Neuronal stem cell (in vitro differentiated cells): ENCODE measurements around the gene CNTN5.
A peak's percentile ranks its signal among the peaks of the same experiment; 100 is the strongest.

Experiments
- DNase-seq: peaks from one replicate; pipeline ENCODE4 v3.0.0-alpha.2; 2013; ENCODE audit warnings: low spot score
- H2AFZ ChIP-seq: one replicate; pipeline ENCODE4 v1.6.1; 2013; ENCODE audit warnings: mild to moderate bottlenecking, low read length, inconsistent platforms
- H2AK5ac ChIP-seq: 2 replicates; pipeline ENCODE4 v1.6.1; 2013; ENCODE audit warnings: low read depth, mild to moderate bottlenecking, inconsistent platforms, low read length, moderate library complexity, mixed read lengths
- H2BK120ac ChIP-seq: 2 replicates; pipeline ENCODE4 v1.6.1; 2013; ENCODE audit warnings: low read depth, mild to moderate bottlenecking, inconsistent platforms, low read length, moderate library complexity, mixed read lengths
- H2BK12ac ChIP-seq: one replicate; pipeline ENCODE4 v1.6.1; 2013; ENCODE audit warnings: low read length, inconsistent platforms
- H2BK15ac ChIP-seq: 2 replicates; pipeline ENCODE4 v1.6.1; 2013; ENCODE audit warnings: mild to moderate bottlenecking, low read length, inconsistent platforms, mixed read lengths
- H2BK5ac ChIP-seq: one replicate; pipeline ENCODE4 v1.6.1; 2013; ENCODE audit warnings: inconsistent platforms, mild to moderate bottlenecking, low read length, moderate library complexity
- H3K14ac ChIP-seq: one replicate; pipeline ENCODE4 v1.6.1; 2013; ENCODE audit warnings: low read length, inconsistent platforms
- H3K18ac ChIP-seq: 2 replicates; pipeline ENCODE4 v1.6.1; 2013; ENCODE audit warnings: low read length, inconsistent platforms
- H3K23ac ChIP-seq: 2 replicates; pipeline ENCODE4 v1.6.1; 2013; ENCODE audit warnings: low read depth, mild to moderate bottlenecking, mixed read lengths, low read length, inconsistent platforms; ENCODE audit not compliant: poor library complexity
- H3K27ac ChIP-seq: replicated peaks from 3 replicates; pipeline ENCODE4 v1.5.1; 2013; ENCODE audit warnings: low read length, inconsistent platforms
- H3K27me3 ChIP-seq, 3 experiments: 2 replicates each; pipeline ENCODE4 v1.6.1; 2013; ENCODE audit warnings: low read length in 3 of 3, mild to moderate bottlenecking in 2 of 3, inconsistent platforms in 1 of 3, low read depth in 1 of 3, mixed read lengths in 1 of 3, moderate library complexity in 1 of 3; ENCODE audit not compliant: control insufficient read depth in 3 of 3, insufficient read depth in 3 of 3
- H3K36me3 ChIP-seq, 2 donors: replicated peaks in 1 of 2; 2 replicates each; pipeline ENCODE4 v1.6.1; 2013; ENCODE audit warnings: low read length in 2 of 2; ENCODE audit not compliant: control insufficient read depth in 2 of 2, insufficient read depth in 2 of 2
- H3K4ac ChIP-seq: 2 replicates; pipeline ENCODE4 v1.6.1; 2013; ENCODE audit warnings: inconsistent platforms, mild to moderate bottlenecking, low read length, moderate library complexity
- H3K4me1 ChIP-seq, 2 donors: 1 replicate in 1 of 2; 2 replicates in 1 of 2; pipeline ENCODE4 v1.6.1; 2013; ENCODE audit warnings: low read length in 2 of 2, low read depth in 1 of 2; ENCODE audit not compliant: control insufficient read depth in 2 of 2, insufficient read depth in 1 of 2
- H3K4me2 ChIP-seq: one replicate; pipeline ENCODE4 v1.6.1; 2013; ENCODE audit warnings: mild to moderate bottlenecking, low read length, inconsistent platforms; ENCODE audit not compliant: insufficient read depth, poor library complexity, severe bottlenecking
- H3K4me3 ChIP-seq, 2 donors: 2 replicates each; pipeline ENCODE4 v1.5.1; 2013; ENCODE audit warnings: low read length in 2 of 2, mild to moderate bottlenecking in 2 of 2, inconsistent platforms in 1 of 2, moderate library complexity in 1 of 2
- H3K79me1 ChIP-seq: one replicate; pipeline ENCODE4 v1.6.1; 2013; ENCODE audit warnings: low read depth, mild to moderate bottlenecking, inconsistent platforms, low read length, moderate library complexity
- H3K9ac ChIP-seq: one replicate; pipeline ENCODE4 v1.6.1; 2013; ENCODE audit warnings: mild to moderate bottlenecking, low read depth, low read length, inconsistent platforms; ENCODE audit not compliant: poor library complexity
- H3K9me3 ChIP-seq, 2 donors: replicated peaks in 1 of 2; 2 replicates each; pipeline versions ENCODE3 to v1.6.1; 2013; ENCODE audit warnings: low read length in 2 of 2, mild to moderate bottlenecking in 2 of 2, inconsistent platforms in 1 of 2, low read depth in 1 of 2, mixed read lengths in 1 of 2, moderate library complexity in 1 of 2; ENCODE audit not compliant: control insufficient read depth in 2 of 2, insufficient read depth in 1 of 2
- H4K8ac ChIP-seq: one replicate; pipeline ENCODE4 v1.6.1; 2013; ENCODE audit warnings: low read depth, mild to moderate bottlenecking, inconsistent platforms, low read length, moderate library complexity
- H4K91ac ChIP-seq: one replicate; pipeline ENCODE4 v1.6.1; 2013; ENCODE audit warnings: low read length, low read depth, mild to moderate bottlenecking, inconsistent platforms; ENCODE audit not compliant: poor library complexity
- WGBS, 2 donors: extraction: QIAGEN DNeasy Blood & Tissue Kit; methylation state at CpG; one replicate each; pipeline ENCODE4 v1.1.7; 2013; ENCODE audit warnings: missing lambda C conversion rate in 2 of 2, mixed read lengths in 1 of 2; ENCODE audit not compliant: insufficient read length in 2 of 2, insufficient replicate concordance in 1 of 2; ENCODE audit errors: extremely low coverage in 2 of 2; 5-methylcytosine and 5-hydroxymethylcytosine counted together

The CNTN5 gene

GRCh38 chr11:99548264-99548663, 527.5 kb downstream of the CNTN5 start:
- H2BK15ac ChIP-seq: no peak overlapping the region
- H3K27ac ChIP-seq: no peak overlapping the region
- no peak overlapping the region for H3K4me2 ChIP-seq
- H2AFZ ChIP-seq: peak overlapping the region; percentile 17
- no peak overlapping the region for H3K18ac ChIP-seq
- H3K36me3 ChIP-seq: no peaks in the 10 kb centered on the region
- H3K9ac ChIP-seq: no peak overlapping the region
- no peak overlapping the region for H4K8ac ChIP-seq
- no peak for DNase-seq
- no peak overlapping the region for H2BK12ac ChIP-seq
- H2BK120ac ChIP-seq: no peak overlapping the region
- WGBS, 2 donors: no CpG with 5 or more reads among the region's 3 CpGs
- no peak overlapping the region for H4K91ac ChIP-seq
- no peaks in the 10 kb centered on the region for H3K4me1 ChIP-seq
- no peaks in the 10 kb centered on the region for H3K27me3 ChIP-seq
- no peak overlapping the region for H3K14ac ChIP-seq
- no peak overlapping the region for H3K4ac ChIP-seq
- no peak overlapping the region for H2AK5ac ChIP-seq
- no peaks in the 10 kb centered on the region for H3K79me1 ChIP-seq
- no peaks in the 10 kb centered on the region for H3K9me3 ChIP-seq
- H2BK5ac ChIP-seq: no peak overlapping the region
- H3K4me3 ChIP-seq: no peak overlapping the region
- H3K23ac ChIP-seq: no peak overlapping the region

DNA sequence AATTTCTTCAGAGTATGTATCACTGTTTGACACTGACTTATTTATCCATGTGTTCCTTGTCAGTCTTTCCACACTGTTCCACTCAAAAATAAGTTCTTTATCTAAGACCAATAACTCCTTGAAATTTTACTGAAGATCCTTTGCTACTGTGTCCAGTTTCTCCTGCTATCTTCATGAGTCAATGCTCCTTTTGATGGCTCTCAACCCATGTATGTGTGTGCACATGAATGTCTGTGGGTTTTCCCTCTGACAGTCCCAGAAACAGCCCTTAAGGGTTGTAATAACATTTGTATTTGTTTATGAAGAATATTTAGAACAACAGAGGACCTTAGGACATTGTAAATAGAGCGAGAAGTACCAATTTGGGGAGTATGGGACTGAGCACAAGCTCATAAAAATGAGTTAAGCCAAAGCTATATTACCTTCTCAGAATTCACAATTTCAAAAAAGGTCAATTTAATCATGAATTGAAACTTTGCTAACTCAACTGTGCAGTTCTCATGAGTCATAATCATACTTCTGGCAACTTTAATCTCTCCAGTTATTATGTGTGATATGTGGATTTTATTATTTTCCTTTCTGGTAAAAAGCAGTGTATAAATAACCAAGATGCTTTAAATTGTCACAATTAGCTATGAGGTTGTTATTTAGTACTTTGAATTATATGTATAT, 533.6 kb downstream of the CNTN5 start:
- WGBS, 2 donors: no CpG with 5 or more reads among the region's 1 CpG

GRCh38 chr11:99555486-99555885, 534.7 kb downstream of the CNTN5 start:
- no peaks in the 10 kb centered on the region for H3K9me3 ChIP-seq

More for the DNA sequence above, 533.6 kb downstream of the CNTN5 start:
- Histone ChIP-seq H3K23ac (no peak overlapping the region), H3K4ac (no peak overlapping the region), H2AFZ (no peak overlapping the region), H3K79me1 (no peaks in the 10 kb centered on the region), H4K91ac (no peak overlapping the region), H3K27ac (no peak overlapping the region), H3K27me3 (no peaks in the 10 kb centered on the region), H3K4me3 (no peak overlapping the region), H4K8ac (no peak overlapping the region), H2AK5ac (no peak overlapping the region), H2BK5ac (no peak overlapping the region), H2BK15ac (no peak overlapping the region), H3K18ac (no peak overlapping the region), H2BK120ac (no peak overlapping the region), H3K4me2 (no peak overlapping the region), H3K36me3 (no peaks in the 10 kb centered on the region), H3K9me3 (no peaks in the 10 kb centered on the region), H2BK12ac (no peak overlapping the region), H3K14ac (no peak overlapping the region), H3K4me1 (no peaks in the 10 kb centered on the region), H3K9ac (no peak overlapping the region)
- DNase-seq: no peak

GRCh38 chr11:99565333-99565732, 544.6 kb downstream of the CNTN5 start:
- H3K9me3 ChIP-seq: no peaks in the 10 kb centered on the region
- no peak overlapping the region for H4K91ac ChIP-seq
- no peak overlapping the region for H3K4me3 ChIP-seq
- H3K36me3 ChIP-seq: no peaks in the 10 kb centered on the region
- H3K9ac ChIP-seq: no peak overlapping the region
- no peak overlapping the region for H2AFZ ChIP-seq
- DNase-seq: no peak
- WGBS, 2 donors: no CpG with 5 or more reads among the region's 1 CpG
- no peak overlapping the region for H3K23ac ChIP-seq
- no peak overlapping the region for H3K4ac ChIP-seq
- H2BK120ac ChIP-seq: no peak overlapping the region
- no peaks in the 10 kb centered on the region for H3K27me3 ChIP-seq
- no peak overlapping the region for H3K27ac ChIP-seq
- peaks cover 0 to 2% of the 10 kb centered on the region in 2 donors for H3K4me1 ChIP-seq
- H2BK5ac ChIP-seq: no peak overlapping the region
- no peak overlapping the region for H2AK5ac ChIP-seq
- no peak overlapping the region for H3K4me2 ChIP-seq
- no peak overlapping the region for H3K18ac ChIP-seq
- H4K8ac ChIP-seq: no peak overlapping the region
- no peak overlapping the region for H2BK15ac ChIP-seq
- no peak overlapping the region for H2BK12ac ChIP-seq
- no peak overlapping the region for H3K14ac ChIP-seq
- no peaks in the 10 kb centered on the region for H3K79me1 ChIP-seq

More at GRCh38 chr11:99555486-99555885, 534.7 kb downstream of the CNTN5 start:
- no CpG with 5 or more reads among the region's 2 CpGs for WGBS, 2 donors
- H3K4me3 ChIP-seq: no peak overlapping the region
- no peak overlapping the region for H3K4ac ChIP-seq
- no peak overlapping the region for H3K18ac ChIP-seq
- no peaks in the 10 kb centered on the region for H3K27me3 ChIP-seq
- H2AFZ ChIP-seq: no peak overlapping the region
- H3K23ac ChIP-seq: no peak overlapping the region
- no peak overlapping the region for H2AK5ac ChIP-seq
- H4K8ac ChIP-seq: no peak overlapping the region
- no peaks in the 10 kb centered on the region for H3K36me3 ChIP-seq
- H2BK5ac ChIP-seq: no peak overlapping the region
- no peaks in the 10 kb centered on the region for H3K4me1 ChIP-seq
- H3K4me2 ChIP-seq: no peak overlapping the region
- H3K14ac ChIP-seq: no peak overlapping the region
- no peaks in the 10 kb centered on the region for H3K79me1 ChIP-seq
- H2BK15ac ChIP-seq: no peak overlapping the region
- no peak overlapping the region for H4K91ac ChIP-seq
- no peak for DNase-seq
- no peak overlapping the region for H3K9ac ChIP-seq
- no peak overlapping the region for H2BK12ac ChIP-seq
- H2BK120ac ChIP-seq: no peak overlapping the region
- H3K27ac ChIP-seq: no peak overlapping the region
